Left lobe of liver (tissue), 2 donors: Measurements from ENCODE around the gene MRPL39. TPM values are rescaled to one million over a fixed set of nuclear protein-coding genes. Genes with fewer than 3 reads are reported as not detected.

Source experiments
- ATAC-seq: fragments of 200-7000 bp; cut with Tn5 transposase; one replicate; pipeline ENCODE4 v1.9.1; 2020; ENCODE audit warnings: mild to moderate bottlenecking, moderate library complexity
- DNase-seq: peaks from one replicate; pipeline ENCODE4 v3.0.0-alpha.2; 2020; ENCODE audit warnings: low spot score
- total RNA-seq: library from RNA; stranded (reverse); gene quantifications from one replicate; pipeline ENCODE4 v1.2.1, GENCODE V29; 2021
- donor health status: DM: no; HTN: no; CAD: no; lungs with moderate emphysema.
- donor health status: DM: no; HTN: yes; CAD: no.

Gene MRPL39
- total RNA-seq, 1 donor from 2014 or later: 17.4 TPM

- ATAC-seq (no peak), DNase-seq (no peak)
Observed at GRCh38 chr21:25550352-25551120, 56.7 kb downstream of the MRPL39 start.

DNA sequence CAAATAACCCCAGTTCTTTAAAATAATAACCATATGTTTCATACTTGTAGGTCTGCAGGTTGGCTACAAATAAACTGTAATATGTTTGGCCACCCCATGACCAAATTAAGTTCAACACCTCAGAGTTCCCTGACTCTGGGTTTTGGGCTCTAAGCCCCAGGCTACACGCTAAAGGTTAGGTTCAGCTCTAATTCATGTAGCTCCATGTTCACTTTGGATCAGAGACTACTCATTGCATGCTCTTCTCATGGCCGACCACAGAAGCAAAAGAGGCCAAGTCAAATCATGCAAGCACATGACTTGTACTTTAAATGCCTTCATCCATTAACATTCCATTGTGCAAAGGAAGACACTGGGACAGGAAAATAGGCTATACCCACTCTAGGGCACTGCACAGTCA, 66.2 kb downstream of the MRPL39 start:
- no peak for DNase-seq
- ATAC-seq: no peak

- ATAC-seq (no peak), DNase-seq (no peak)
Observed at GRCh38 chr21:25539606-25540005, 67.7 kb downstream of the MRPL39 start.

DNA sequence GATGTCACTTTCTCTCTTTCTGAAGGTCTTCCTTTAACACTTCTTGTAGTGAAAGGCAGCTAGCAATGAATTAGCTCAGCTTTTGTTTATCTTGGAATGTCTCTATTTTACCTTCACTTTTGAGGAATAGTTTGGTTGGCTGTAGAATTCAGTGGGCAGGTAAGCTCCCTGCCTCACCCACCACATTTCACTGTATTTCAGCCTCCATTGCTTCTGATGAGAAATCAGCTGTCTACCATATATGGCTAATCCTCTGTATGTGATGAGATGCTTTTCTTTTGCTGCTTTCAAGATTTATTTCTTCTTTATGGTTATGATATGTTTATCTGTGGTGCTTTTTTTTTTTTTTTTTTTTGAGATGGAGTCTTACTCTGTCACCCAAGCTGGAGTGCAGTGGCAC, 70.1 kb downstream of the MRPL39 start:
- DNase-seq (no peak), ATAC-seq (no peak)

- ATAC-seq (no peak), DNase-seq (no peak)
Observed at GRCh38 chr21:25536752-25537151, 70.5 kb downstream of the MRPL39 start.

- DNase-seq: no peak
- ATAC-seq: no peak
Observed at GRCh38 chr21:25535849-25536248, 71.4 kb downstream of the MRPL39 start.

Other genes with a start within 250 kb of the MRPL39 start
- gene JAM2, start 31.8 kb upstream of the MRPL39 start, total RNA-seq: 1.8 TPM
- gene ATP5PF, start 127.4 kb upstream of the MRPL39 start, total RNA-seq: 116 TPM
- 10.9 TPM for gene GABPA, start 127.5 kb upstream of the MRPL39 start, total RNA-seq